Nephron (organoid): ENCODE data around the gene RILPL1.
A peak's percentile ranks its signal among the peaks of the same experiment; 100 is the strongest.
"Not testable (repeated sequence)": the region's sequence is repeated elsewhere in the genome, so short reads cannot be mapped to it uniquely, and the experiment has no call there.

Experiments used
- H3K27ac Mint-ChIP-seq, 3 experiments: 2 replicates each; pipeline ENCODE4 v1.8.0; 2020; ENCODE audit warnings: mixed read lengths in 3 of 3, mild to moderate bottlenecking in 2 of 3, moderate library complexity in 1 of 3
- H3K27me3 Mint-ChIP-seq: 2 replicates; pipeline ENCODE4 v1.8.0; 2021; ENCODE audit warnings: low read depth, mild to moderate bottlenecking, moderate library complexity, mixed read lengths
- H3K36me3 Mint-ChIP-seq: 2 replicates; pipeline ENCODE4 v1.8.0; 2020; ENCODE audit warnings: low read depth, mixed read lengths
- H3K4me1 Mint-ChIP-seq: 2 replicates; pipeline ENCODE4 v1.8.0; 2020; ENCODE audit warnings: mixed read lengths
- H3K4me3 Mint-ChIP-seq, 3 experiments: 2 replicates each; pipeline ENCODE4 v1.8.0; 2020; ENCODE audit warnings: mild to moderate bottlenecking in 3 of 3, mixed read lengths in 3 of 3, moderate library complexity in 2 of 3
- H3K9me3 Mint-ChIP-seq: 2 replicates; pipeline ENCODE4 v1.8.0; 2020; ENCODE audit warnings: mixed read lengths
- TF ChIP-seq, protein P1 (sequence below), 3 experiments: fragments of 200-600 bp; sonication (generic); IDR thresholded peaks; one replicate each; pipeline ENCODE4 v1.5.0; 2021; ENCODE audit warnings: antibody characterized with exemption in 3 of 3; ENCODE audit not compliant: unreplicated experiment in 3 of 3

RILPL1 gene, protein sequence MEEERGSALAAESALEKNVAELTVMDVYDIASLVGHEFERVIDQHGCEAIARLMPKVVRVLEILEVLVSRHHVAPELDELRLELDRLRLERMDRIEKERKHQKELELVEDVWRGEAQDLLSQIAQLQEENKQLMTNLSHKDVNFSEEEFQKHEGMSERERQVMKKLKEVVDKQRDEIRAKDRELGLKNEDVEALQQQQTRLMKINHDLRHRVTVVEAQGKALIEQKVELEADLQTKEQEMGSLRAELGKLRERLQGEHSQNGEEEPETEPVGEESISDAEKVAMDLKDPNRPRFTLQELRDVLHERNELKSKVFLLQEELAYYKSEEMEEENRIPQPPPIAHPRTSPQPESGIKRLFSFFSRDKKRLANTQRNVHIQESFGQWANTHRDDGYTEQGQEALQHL

DNA sequence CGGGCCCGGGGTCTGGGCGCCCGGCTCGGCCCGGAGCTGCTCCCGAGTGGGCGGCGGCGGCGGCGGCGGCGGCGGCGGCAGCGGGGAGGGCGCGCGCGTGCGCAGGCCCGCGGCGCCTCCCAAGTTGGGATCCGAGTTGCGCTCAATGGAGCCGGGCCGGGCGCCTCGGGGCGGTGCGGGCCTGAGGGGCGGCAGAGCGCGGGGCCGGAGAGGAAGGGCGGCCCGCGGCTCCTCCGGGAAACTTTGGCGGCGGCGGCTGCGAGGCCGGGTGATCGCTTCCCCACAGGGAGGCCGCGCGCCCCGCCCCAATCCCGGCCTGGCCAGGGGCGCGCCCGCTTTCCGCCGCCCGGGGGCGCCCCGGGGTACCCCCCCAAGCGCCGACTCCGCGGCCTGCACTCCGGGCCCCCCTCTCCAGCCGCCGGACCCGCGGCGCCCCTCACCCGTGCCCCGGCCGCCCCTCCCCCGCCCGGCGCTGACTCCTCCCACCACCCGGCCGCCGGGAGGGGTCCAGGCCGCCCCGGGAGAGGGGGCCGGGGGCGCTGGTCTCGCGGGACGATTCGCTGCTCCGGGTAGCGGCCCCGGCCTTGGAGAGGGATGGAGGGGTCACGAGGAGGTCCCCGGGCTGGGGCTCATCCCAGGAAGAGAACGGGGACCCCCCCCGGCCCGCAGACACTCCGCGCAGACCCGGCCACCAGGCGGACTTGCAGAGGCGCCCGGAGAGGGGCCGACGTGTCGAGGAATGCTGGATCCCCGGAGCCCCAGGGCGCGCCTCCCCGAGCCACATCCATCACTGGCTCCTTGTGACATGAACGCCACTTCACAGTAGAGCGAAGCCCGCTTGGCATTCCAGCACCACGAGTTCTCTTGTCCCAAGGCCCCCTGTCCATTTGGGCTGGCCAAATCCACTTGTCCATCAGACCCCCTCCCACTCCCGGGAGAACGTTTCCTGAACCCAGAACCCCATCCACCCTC is at the start of gene RILPL1:
TSS of gene RILPL1 (minus strand) at position 48 of the 972 bp plus-strand sequence. CDS start 237 bp downstream, outside the sequence.
- Mint-ChIP-seq H3K36me3 (peaks cover 9% of the 10 kb centered on the region), H3K27ac (peak within 1 kb of the TSS; percentile 90 to 96 (median 95))
- TF ChIP-seq, protein P1, sequence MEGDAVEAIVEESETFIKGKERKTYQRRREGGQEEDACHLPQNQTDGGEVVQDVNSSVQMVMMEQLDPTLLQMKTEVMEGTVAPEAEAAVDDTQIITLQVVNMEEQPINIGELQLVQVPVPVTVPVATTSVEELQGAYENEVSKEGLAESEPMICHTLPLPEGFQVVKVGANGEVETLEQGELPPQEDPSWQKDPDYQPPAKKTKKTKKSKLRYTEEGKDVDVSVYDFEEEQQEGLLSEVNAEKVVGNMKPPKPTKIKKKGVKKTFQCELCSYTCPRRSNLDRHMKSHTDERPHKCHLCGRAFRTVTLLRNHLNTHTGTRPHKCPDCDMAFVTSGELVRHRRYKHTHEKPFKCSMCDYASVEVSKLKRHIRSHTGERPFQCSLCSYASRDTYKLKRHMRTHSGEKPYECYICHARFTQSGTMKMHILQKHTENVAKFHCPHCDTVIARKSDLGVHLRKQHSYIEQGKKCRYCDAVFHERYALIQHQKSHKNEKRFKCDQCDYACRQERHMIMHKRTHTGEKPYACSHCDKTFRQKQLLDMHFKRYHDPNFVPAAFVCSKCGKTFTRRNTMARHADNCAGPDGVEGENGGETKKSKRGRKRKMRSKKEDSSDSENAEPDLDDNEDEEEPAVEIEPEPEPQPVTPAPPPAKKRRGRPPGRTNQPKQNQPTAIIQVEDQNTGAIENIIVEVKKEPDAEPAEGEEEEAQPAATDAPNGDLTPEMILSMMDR (IDR thresholded peaks at IDR 0.05; ENCODE audit: unreplicated experiment in 3 of 3): peak; percentile 28 to 40 (median 31)

DNA sequence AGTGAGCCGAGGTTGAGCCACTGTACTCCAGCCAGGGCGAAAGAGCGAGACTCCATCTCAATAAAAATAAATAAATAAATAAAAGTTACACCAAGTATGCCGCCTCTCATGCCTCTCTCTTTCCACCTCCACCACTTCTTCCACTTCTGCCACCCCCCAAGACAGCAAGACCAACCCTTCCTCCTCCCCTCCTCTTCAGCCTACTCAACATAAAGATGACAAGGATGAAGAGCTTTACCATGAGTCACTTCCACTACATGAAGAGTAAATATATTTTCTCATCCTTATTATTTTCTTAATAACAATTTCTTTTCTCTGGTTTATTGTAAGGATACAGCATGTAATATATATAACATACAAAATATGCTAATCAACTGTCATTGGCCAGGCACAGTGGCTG is 47.3 kb upstream of the RILPL1 start:
- Mint-ChIP-seq H3K27me3 (no peaks in the 10 kb centered on the region), H3K4me1 (peaks cover 17% of the 10 kb centered on the region), H3K27ac (no peak overlapping the region), H3K4me3 (peak overlapping the region in 1 of 3 experiments; percentile 26), H3K36me3 (peaks cover 13% of the 10 kb centered on the region), H3K9me3 (no peaks in the 10 kb centered on the region)
- TF ChIP-seq, protein P1 (IDR thresholded peaks at IDR 0.05; ENCODE audit: unreplicated experiment in 3 of 3): no peak

More for the DNA sequence above, at the start of gene RILPL1:
- Mint-ChIP-seq H3K27me3 (no peaks in the 10 kb centered on the region), H3K4me3 (peak within 1 kb of the TSS; percentile 88 to 95 (median 94)), H3K9me3 (peaks cover 2% of the 10 kb centered on the region), H3K4me1 (peaks cover 19% of the 10 kb centered on the region)

DNA sequence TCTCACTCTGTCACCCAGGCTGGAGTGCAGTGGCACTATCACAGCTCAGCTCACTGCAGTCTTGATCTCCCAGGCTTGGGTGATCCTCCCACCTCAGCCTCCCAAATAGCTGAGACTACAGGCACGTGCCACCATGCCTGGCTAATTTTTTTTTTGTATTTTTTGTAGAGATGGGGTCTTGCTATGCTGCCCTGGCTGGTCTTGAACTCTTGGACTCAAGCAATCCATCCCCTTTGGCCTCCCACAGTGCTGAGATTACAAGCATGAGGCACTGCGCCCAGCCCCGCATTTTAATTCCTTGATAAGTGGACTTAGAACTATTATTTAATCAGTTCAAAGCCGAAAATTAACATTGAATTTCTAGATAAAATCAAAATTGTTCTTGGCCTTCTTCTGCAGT is 45.3 kb upstream of the RILPL1 start:
- not testable (repeated sequence) for H3K4me1 Mint-ChIP-seq, H3K4me3 Mint-ChIP-seq, H3K27ac Mint-ChIP-seq, H3K9me3 Mint-ChIP-seq, H3K27me3 Mint-ChIP-seq
- peaks cover 15% of the 10 kb centered on the region for H3K36me3 Mint-ChIP-seq

DNA sequence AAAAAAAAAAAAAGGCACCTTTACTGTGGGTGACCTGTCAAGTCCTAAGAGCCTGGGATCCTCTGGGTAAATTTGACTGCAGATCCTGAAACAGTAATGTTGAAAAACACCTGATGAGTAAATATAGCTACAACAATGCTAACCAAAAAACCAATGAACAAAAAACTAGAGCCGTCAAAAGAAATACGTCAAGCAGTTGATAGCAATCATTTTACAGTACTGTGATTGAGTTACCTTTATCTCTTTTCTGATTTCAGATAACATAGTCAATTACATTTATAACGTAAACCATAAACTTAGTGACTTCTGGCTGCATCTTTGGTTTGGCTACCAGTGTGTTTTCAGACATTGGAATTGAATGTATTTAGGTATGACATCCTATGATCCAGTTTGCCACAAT is 44.7 kb upstream of the RILPL1 start:
- TF ChIP-seq, protein P1 (IDR thresholded peaks at IDR 0.05; ENCODE audit: unreplicated experiment in 3 of 3): no peak
- peaks cover 15% of the 10 kb centered on the region for H3K36me3 Mint-ChIP-seq
- no peaks in the 10 kb centered on the region for H3K9me3 Mint-ChIP-seq
- H3K4me3 Mint-ChIP-seq: no peak overlapping the region
- H3K27ac Mint-ChIP-seq: no peak overlapping the region
- peaks cover 9% of the 10 kb centered on the region for H3K4me1 Mint-ChIP-seq
- no peaks in the 10 kb centered on the region for H3K27me3 Mint-ChIP-seq

- Mint-ChIP-seq H3K27ac (no peak overlapping the region), H3K27me3 (no peaks in the 10 kb centered on the region), H3K4me1 (no peaks in the 10 kb centered on the region), H3K36me3 (peaks cover 15% of the 10 kb centered on the region), H3K9me3 (no peaks in the 10 kb centered on the region), H3K4me3 (no peak overlapping the region)
- TF ChIP-seq, protein P1 (IDR thresholded peaks at IDR 0.05; ENCODE audit: unreplicated experiment in 3 of 3): no peak
Measured at GRCh38 chr12:123576611-123577010, 43.1 kb upstream of the RILPL1 start.

GRCh38 chr12:123573870-123574269 is 40.4 kb upstream of the RILPL1 start:
- no peaks in the 10 kb centered on the region for H3K27me3 Mint-ChIP-seq
- no peak overlapping the region for H3K27ac Mint-ChIP-seq
- H3K4me1 Mint-ChIP-seq: no peaks in the 10 kb centered on the region
- H3K9me3 Mint-ChIP-seq: no peaks in the 10 kb centered on the region
- TF ChIP-seq, protein P1 (IDR thresholded peaks at IDR 0.05; ENCODE audit: unreplicated experiment in 3 of 3): no peak
- H3K36me3 Mint-ChIP-seq: peaks cover 11% of the 10 kb centered on the region
- H3K4me3 Mint-ChIP-seq: no peak overlapping the region
